Neural progenitor cell (in vitro differentiated cells): ENCODE data around the gene NRP1. TPM values are rescaled to one million over a fixed set of nuclear protein-coding genes. Genes with fewer than 3 reads are reported as not detected.
A peak's percentile ranks its signal among the peaks of the same experiment; 100 is the strongest.
"Not testable (repeated sequence)": the region's sequence is repeated elsewhere in the genome, so short reads cannot be mapped to it uniquely, and the experiment has no call there.

Experiments used
- DNase-seq: peaks from one replicate; pipeline ENCODE4 v3.0.0-alpha.2; 2016; ENCODE audit warnings: low spot score
- H2AFZ ChIP-seq: fragments of 200-600 bp; sonication (generic); replicated peaks from 2 replicates; pipeline ENCODE4 v1.6.1; 2016; ENCODE audit warnings: antibody characterized with exemption
- H3F3A ChIP-seq: fragments of 200-600 bp; sonication (generic); 2 replicates; pipeline ENCODE4 v1.6.1; 2016; ENCODE audit warnings: antibody characterized with exemption, low read depth
- H3K27ac ChIP-seq: fragments of 200-600 bp; sonication (generic); 2 replicates; pipeline ENCODE4 v1.5.1; 2016; ENCODE audit warnings: mild to moderate bottlenecking
- H3K27me3 ChIP-seq: fragments of 200-600 bp; sonication (generic); 2 replicates; pipeline ENCODE4 v1.6.1; 2016; ENCODE audit warnings: mild to moderate bottlenecking, moderate library complexity
- H3K36me3 ChIP-seq: fragments of 200-600 bp; sonication (generic); 2 replicates; pipeline ENCODE4 v1.5.1; 2016
- H3K4me1 ChIP-seq: fragments of 200-600 bp; sonication (generic); 2 replicates; pipeline ENCODE4 v1.6.1; 2016; ENCODE audit warnings: mixed run types
- H3K4me2 ChIP-seq: fragments of 200-600 bp; sonication (generic); 2 replicates; pipeline ENCODE4 v1.6.1; 2016
- H3K4me3 ChIP-seq: fragments of 200-600 bp; sonication (generic); 2 replicates; pipeline ENCODE4 v1.5.1; 2016
- H3K79me2 ChIP-seq: fragments of 200-600 bp; sonication (generic); 2 replicates; pipeline ENCODE4 v1.6.1; 2016; ENCODE audit warnings: low read depth
- H3K9ac ChIP-seq: fragments of 200-600 bp; sonication (generic); 2 replicates; pipeline ENCODE4 v1.6.1; 2016
- H3K9me3 ChIP-seq: fragments of 200-600 bp; sonication (generic); 2 replicates; pipeline ENCODE4 v1.5.1; 2016; ENCODE audit warnings: low read depth
- H4K20me1 ChIP-seq: fragments of 200-600 bp; sonication (generic); 2 replicates; pipeline ENCODE4 v1.6.1; 2016; ENCODE audit warnings: low read depth
- H3K27ac Mint-ChIP-seq: 3 replicates; pipeline ENCODE4 v1.8.0; 2021; ENCODE audit warnings: mixed read lengths
- H3K27me3 Mint-ChIP-seq: 2 replicates; pipeline ENCODE4 v1.8.0; 2022; ENCODE audit warnings: low read depth, mild to moderate bottlenecking, inconsistent platforms, moderate library complexity, mixed read lengths; ENCODE audit not compliant: insufficient read depth
- H3K36me3 Mint-ChIP-seq: 3 replicates; pipeline ENCODE4 v1.8.0; 2021; ENCODE audit warnings: mixed read lengths
- H3K4me1 Mint-ChIP-seq: 3 replicates; pipeline ENCODE4 v1.8.0; 2021; ENCODE audit warnings: mixed read lengths
- H3K4me3 Mint-ChIP-seq: 3 replicates; pipeline ENCODE4 v1.8.0; 2021; ENCODE audit warnings: mild to moderate bottlenecking, moderate library complexity, mixed read lengths
- H3K9me3 Mint-ChIP-seq: 3 replicates; pipeline ENCODE4 v1.8.0; 2020; ENCODE audit warnings: mixed read lengths
- CTCF ChIP-seq: fragments of 200-600 bp; sonication (generic); IDR thresholded peaks from 2 replicates; pipeline ENCODE4 v1.5.1; 2017; ENCODE audit warnings: antibody characterized with exemption, mild to moderate bottlenecking
- EZH2 ChIP-seq: fragments of 200-600 bp; sonication (generic); IDR thresholded peaks from 2 replicates; pipeline ENCODE4 v1.6.1; 2017; ENCODE audit warnings: antibody characterized with exemption, mild to moderate bottlenecking, moderate library complexity
- EZH2phosphoT487 ChIP-seq: fragments of 200-600 bp; sonication (generic); IDR thresholded peaks from 2 replicates; pipeline ENCODE4 v1.6.1; 2017; ENCODE audit warnings: antibody characterized with exemption
- total RNA-seq: library from RNA; depleted of rRNA; stranded (reverse); fragments of >200 nt; gene quantifications from 2 replicates; pipeline ENCODE4 v1.2.3, GENCODE V29; 2015; ENCODE audit warnings: low replicate concordance

Gene NRP1
- 1.9 and 2.0 TPM in 2 replicates for total RNA-seq

- TF ChIP-seq EZH2phosphoT487 (no peak), EZH2 (no peak), CTCF (no peak)
- H3K27ac ChIP-seq: no peak within 1 kb of the TSS
- peak; percentile 70 for DNase-seq
- no peaks in the 10 kb centered on the region for H3K79me2 ChIP-seq
- Mint-ChIP-seq H3K27ac (peak within 1 kb of the TSS; percentile 6), H3K4me1 (peaks cover 49% of the 10 kb centered on the region), H3K36me3 (peaks cover 8% of the 10 kb centered on the region), H3K9me3 (no peaks in the 10 kb centered on the region), H3K27me3 (peaks cover 8% of the 10 kb centered on the region), H3K4me3 (peak within 1 kb of the TSS; percentile 98)
- H3K27me3 ChIP-seq: peaks cover 72% of the 10 kb centered on the region
- peak within 1 kb of the TSS; percentile 92 for H2AFZ ChIP-seq
- peak within 1 kb of the TSS; percentile 97 for H3K4me2 ChIP-seq
- peaks cover 43% of the 10 kb centered on the region for H3F3A ChIP-seq
- H3K4me1 ChIP-seq: peaks cover 33% of the 10 kb centered on the region
- H4K20me1 ChIP-seq: no peaks in the 10 kb centered on the region
- H3K9me3 ChIP-seq: no peaks in the 10 kb centered on the region
- no peaks in the 10 kb centered on the region for H3K36me3 ChIP-seq
- peak within 1 kb of the TSS; percentile 73 for H3K4me3 ChIP-seq
- H3K9ac ChIP-seq: no peak within 1 kb of the TSS
These were observed at the start of gene NRP1 for GRCh38 chr10:33334153-33334804. Gene NRP1, minus strand, starts transcription at chr10:33334667. Its CDS starts 285 bp downstream, at chr10:33334382.

GRCh38 chr10:33384201-33384600 is 49.7 kb upstream of the NRP1 start:
- not testable (repeated sequence) for H3K27me3 ChIP-seq, H3K36me3 Mint-ChIP-seq, H3K79me2 ChIP-seq, H4K20me1 ChIP-seq, H2AFZ ChIP-seq, H3K4me3 Mint-ChIP-seq, H3K27ac ChIP-seq, H3K27me3 Mint-ChIP-seq, H3K4me3 ChIP-seq, H3K36me3 ChIP-seq, H3K9me3 Mint-ChIP-seq, H3K9me3 ChIP-seq, H3K4me2 ChIP-seq, H3F3A ChIP-seq, H3K9ac ChIP-seq, DNase-seq, H3K27ac Mint-ChIP-seq
- peaks cover 44% of the 10 kb centered on the region for H3K4me1 Mint-ChIP-seq
- H3K4me1 ChIP-seq: peaks cover 20% of the 10 kb centered on the region

- Histone ChIP-seq H3K36me3 (no peaks in the 10 kb centered on the region), H3K4me2 (no peak overlapping the region), H4K20me1 (no peaks in the 10 kb centered on the region), H3F3A (peaks cover 8% of the 10 kb centered on the region), H3K4me3 (no peak overlapping the region), H3K9me3 (no peaks in the 10 kb centered on the region), H3K27ac (no peak overlapping the region), H3K4me1 (peaks cover 20% of the 10 kb centered on the region), H3K9ac (no peak overlapping the region), H3K79me2 (no peaks in the 10 kb centered on the region), H2AFZ (no peak overlapping the region), H3K27me3 (no peaks in the 10 kb centered on the region)
- DNase-seq: no peak
- H3K36me3 Mint-ChIP-seq: no peaks in the 10 kb centered on the region
- no peak overlapping the region for H3K4me3 Mint-ChIP-seq
- no peak overlapping the region for H3K27ac Mint-ChIP-seq
- TF ChIP-seq EZH2phosphoT487: no peak
- TF ChIP-seq CTCF: no peak
- no peak for TF ChIP-seq EZH2
- peaks cover under 1% of the 10 kb centered on the region for H3K9me3 Mint-ChIP-seq
- H3K27me3 Mint-ChIP-seq: peaks cover 2% of the 10 kb centered on the region
- H3K4me1 Mint-ChIP-seq: peaks cover 46% of the 10 kb centered on the region
These were observed 48.6 kb upstream of the NRP1 start for GRCh38 chr10:33382921-33383713.

- H3K9me3 Mint-ChIP-seq: no peaks in the 10 kb centered on the region
- Histone ChIP-seq H3K9ac (no peak overlapping the region), H3K4me3 (no peak overlapping the region)
These were observed 47.7 kb upstream of the NRP1 start for GRCh38 chr10:33382216-33382600.

More at GRCh38 chr10:33382216-33382600, 47.7 kb upstream of the NRP1 start:
- H3K27ac Mint-ChIP-seq: peak overlapping the region; percentile 30
- H3K36me3 Mint-ChIP-seq: no peaks in the 10 kb centered on the region
- Histone ChIP-seq H4K20me1 (no peaks in the 10 kb centered on the region), H3F3A (peaks cover 8% of the 10 kb centered on the region), H3K27ac (no peak overlapping the region), H3K9me3 (no peaks in the 10 kb centered on the region), H3K36me3 (no peaks in the 10 kb centered on the region), H3K27me3 (no peaks in the 10 kb centered on the region), H3K4me2 (peak overlapping the region; percentile 45), H2AFZ (no peak overlapping the region), H3K79me2 (no peaks in the 10 kb centered on the region), H3K4me1 (peaks cover 20% of the 10 kb centered on the region)
- H3K4me3 Mint-ChIP-seq: no peak overlapping the region
- TF ChIP-seq CTCF: no peak
- peaks cover 5% of the 10 kb centered on the region for H3K27me3 Mint-ChIP-seq
- DNase-seq: no peak
- H3K4me1 Mint-ChIP-seq: peaks cover 46% of the 10 kb centered on the region
